ENCODE results near the gene LRBA. TPM values are rescaled to one million over a fixed set of nuclear protein-coding genes. Genes with fewer than 3 reads are reported as not detected.

The LRBA gene
- total and polyA plus RNA-seq, 2 donors (not counting 1 experiment from before 2014, with no cell fraction given), result 16.4 to 36.7 TPM

DNA sequence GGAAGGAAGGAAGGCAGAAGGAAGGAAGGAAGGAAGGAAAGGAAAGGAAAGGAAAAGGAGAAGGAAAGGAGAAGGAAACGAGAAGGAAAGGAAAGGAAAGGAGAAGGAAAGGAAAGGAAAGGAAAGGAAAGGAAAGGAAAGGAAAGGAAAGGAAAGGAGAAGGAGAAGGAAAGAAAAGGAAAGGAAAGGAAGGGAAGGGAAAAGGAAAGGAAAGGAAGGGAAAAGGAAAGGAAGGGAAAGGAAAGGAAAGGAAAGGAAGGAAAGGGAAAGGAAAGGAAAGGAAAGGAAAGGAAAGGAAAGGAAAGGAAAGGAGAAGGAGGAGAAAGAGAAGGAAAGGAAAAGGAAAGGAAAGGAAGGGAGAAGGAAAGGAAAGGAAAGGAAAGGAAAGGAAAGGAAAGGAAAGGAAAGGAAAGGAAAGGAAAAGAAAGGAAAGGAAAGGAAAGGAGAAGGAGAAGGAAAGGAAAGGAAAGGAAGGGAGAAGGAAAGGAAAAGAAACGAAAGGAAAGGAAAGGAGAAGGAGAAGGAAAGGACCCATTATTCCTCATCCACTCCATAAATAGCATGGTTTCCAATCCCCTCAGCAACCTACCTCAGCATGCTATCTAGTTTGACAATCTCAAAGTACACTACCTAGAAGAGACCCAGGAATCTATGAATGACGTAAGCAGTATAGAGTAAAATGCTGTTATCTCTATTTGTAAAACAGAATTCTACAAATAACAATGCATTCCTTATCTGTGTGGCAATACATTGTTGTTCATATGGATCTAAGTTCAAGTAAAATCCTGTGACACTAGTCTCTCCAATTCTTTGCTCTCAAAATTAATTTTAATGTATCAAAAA lies 209.7 kb downstream of the LRBA start:
- H2AFZ ChIP-seq (ENCODE audit: low read length), result no peak overlapping the region
- H3K79me2 ChIP-seq (ENCODE audit: control insufficient read depth, insufficient read depth, low read length), result no peaks in the 10 kb centered on the region
- DNase-seq (ENCODE audit: low read depth in 2 of 2), result no peak
- H3K4me2 ChIP-seq (ENCODE audit: extremely low read depth, insufficient read depth, low read length), result no peak overlapping the region
- no peak overlapping the region for H3K9ac ChIP-seq (ENCODE audit: insufficient read depth, low read length)
- H3K9me3 ChIP-seq (ENCODE audit: control insufficient read depth, insufficient read depth, low read depth, low read length), result no peaks in the 10 kb centered on the region
- no peak for TF ChIP-seq EZH2 (IDR thresholded peaks at IDR 0.05; ENCODE audit: low read length, missing control alignments)
- TF ChIP-seq CTCF (conservative IDR thresholded peaks at IDR 0.05 in 1 of 2, IDR thresholded peaks at IDR 0.05 in 1 of 2; ENCODE audit: low read depth in 1 of 2, low read length in 2 of 2), result no peak
- H3K4me3 ChIP-seq (replicated peaks in 1 of 4; ENCODE audit: control extremely low read depth in 1 of 4, insufficient read depth in 1 of 4, low read depth in 3 of 4, low read length in 4 of 4), result no peak overlapping the region
- no peaks in the 10 kb centered on the region for H3K4me1 ChIP-seq (ENCODE audit: control insufficient read depth, extremely low read depth, insufficient read depth, low read length)
- no peak overlapping the region for H3K27ac ChIP-seq (ENCODE audit: insufficient read depth, low read length)
- H4K20me1 ChIP-seq (ENCODE audit: control insufficient read depth, extremely low read depth, insufficient read depth, low read length), result no peaks in the 10 kb centered on the region
- no peaks in the 10 kb centered on the region for H3K27me3 ChIP-seq (ENCODE audit: control insufficient read depth, insufficient read depth, low read length)
- no peaks in the 10 kb centered on the region for H3K36me3 ChIP-seq (ENCODE audit: control insufficient read depth, insufficient read depth, low read length)

DNA sequence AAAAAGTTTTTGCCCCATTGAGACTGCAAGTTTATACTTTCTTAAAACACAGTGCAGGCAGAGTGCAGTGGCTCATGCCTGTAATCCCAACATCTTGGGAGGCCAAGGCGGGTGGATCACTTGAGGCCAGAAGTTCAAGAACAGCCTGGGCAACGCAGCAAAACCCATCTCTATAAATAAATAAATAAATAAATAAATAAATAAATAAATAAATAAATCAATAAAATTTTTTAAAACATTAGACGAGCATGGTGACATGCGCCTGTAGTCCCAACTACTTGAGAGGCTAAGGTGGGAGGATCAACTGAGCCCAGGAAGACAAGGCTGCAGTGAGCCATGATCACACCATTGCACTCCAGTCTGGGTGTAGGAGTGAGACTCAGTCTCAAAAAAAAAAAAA lies 213.3 kb downstream of the LRBA start:
- no peaks in the 10 kb centered on the region for H3K9me3 ChIP-seq (ENCODE audit: control insufficient read depth, insufficient read depth, low read depth, low read length)
- H3K79me2 ChIP-seq (ENCODE audit: control insufficient read depth, insufficient read depth, low read length), result no peaks in the 10 kb centered on the region
- no peak overlapping the region for H3K9ac ChIP-seq (ENCODE audit: insufficient read depth, low read length)
- no peak for TF ChIP-seq EZH2 (IDR thresholded peaks at IDR 0.05; ENCODE audit: low read length, missing control alignments)
- no peak for TF ChIP-seq CTCF (conservative IDR thresholded peaks at IDR 0.05 in 1 of 2, IDR thresholded peaks at IDR 0.05 in 1 of 2; ENCODE audit: low read depth in 1 of 2, low read length in 2 of 2)
- H3K4me3 ChIP-seq (replicated peaks in 1 of 4; ENCODE audit: control extremely low read depth in 1 of 4, insufficient read depth in 1 of 4, low read depth in 3 of 4, low read length in 4 of 4), result no peak overlapping the region
- no peaks in the 10 kb centered on the region for H3K36me3 ChIP-seq (ENCODE audit: control insufficient read depth, insufficient read depth, low read length)
- no peaks in the 10 kb centered on the region for H3K27me3 ChIP-seq (ENCODE audit: control insufficient read depth, insufficient read depth, low read length)
- no peak overlapping the region for H3K4me2 ChIP-seq (ENCODE audit: extremely low read depth, insufficient read depth, low read length)
- H4K20me1 ChIP-seq (ENCODE audit: control insufficient read depth, extremely low read depth, insufficient read depth, low read length), result no peaks in the 10 kb centered on the region
- DNase-seq (ENCODE audit: low read depth in 2 of 2), result no peak
- H2AFZ ChIP-seq (ENCODE audit: low read length), result no peak overlapping the region
- H3K27ac ChIP-seq (ENCODE audit: insufficient read depth, low read length), result no peak overlapping the region
- no peaks in the 10 kb centered on the region for H3K4me1 ChIP-seq (ENCODE audit: control insufficient read depth, extremely low read depth, insufficient read depth, low read length)

DNA sequence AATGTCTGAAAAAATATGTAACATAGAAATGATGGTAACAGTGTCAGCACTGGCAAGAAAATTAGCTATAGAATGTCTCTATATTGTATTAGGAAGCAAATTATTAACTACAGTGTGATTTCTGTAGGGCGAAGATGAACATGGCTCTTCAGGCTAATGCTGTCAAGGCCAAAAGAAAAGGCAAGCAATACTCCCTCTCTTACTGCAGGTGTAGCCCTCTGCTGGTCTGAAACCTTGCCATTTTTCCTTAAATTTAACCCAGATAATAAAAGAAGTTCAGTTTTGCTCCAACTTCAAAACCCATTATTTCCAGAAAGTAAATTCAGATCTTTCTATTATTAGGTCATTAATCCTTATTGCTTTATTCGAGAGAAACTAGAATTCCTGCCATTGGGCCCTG lies 215.9 kb downstream of the LRBA start:
- Histone ChIP-seq H3K27me3 (ENCODE audit: control insufficient read depth, insufficient read depth, low read length) (no peaks in the 10 kb centered on the region), H2AFZ (ENCODE audit: low read length) (no peak overlapping the region), H3K27ac (ENCODE audit: insufficient read depth, low read length) (no peak overlapping the region), H4K20me1 (ENCODE audit: control insufficient read depth, extremely low read depth, insufficient read depth, low read length) (no peaks in the 10 kb centered on the region), H3K79me2 (ENCODE audit: control insufficient read depth, insufficient read depth, low read length) (no peaks in the 10 kb centered on the region), H3K36me3 (ENCODE audit: control insufficient read depth, insufficient read depth, low read length) (no peaks in the 10 kb centered on the region), H3K4me3 (replicated peaks in 1 of 4; ENCODE audit: control extremely low read depth in 1 of 4, insufficient read depth in 1 of 4, low read depth in 3 of 4, low read length in 4 of 4) (no peak overlapping the region), H3K4me1 (ENCODE audit: control insufficient read depth, extremely low read depth, insufficient read depth, low read length) (no peaks in the 10 kb centered on the region), H3K9me3 (ENCODE audit: control insufficient read depth, insufficient read depth, low read depth, low read length) (no peaks in the 10 kb centered on the region), H3K4me2 (ENCODE audit: extremely low read depth, insufficient read depth, low read length) (no peak overlapping the region), H3K9ac (ENCODE audit: insufficient read depth, low read length) (no peak overlapping the region)
- DNase-seq (ENCODE audit: low read depth in 2 of 2), result peak in 1 of 2 donors; percentile 9
- peak in 1 of 2 donors; percentile 28 for TF ChIP-seq CTCF (conservative IDR thresholded peaks at IDR 0.05 in 1 of 2, IDR thresholded peaks at IDR 0.05 in 1 of 2; ENCODE audit: low read depth in 1 of 2, low read length in 2 of 2)
- TF ChIP-seq EZH2 (IDR thresholded peaks at IDR 0.05; ENCODE audit: low read length, missing control alignments), result no peak

Measured in fibroblast of lung (primary cell).